Nephron progenitor cell (in vitro differentiated cells): ENCODE measurements around the gene ATP8B1.

Experiments used
- DNase-seq: peaks from one replicate; pipeline ENCODE4 v3.0.0; 2021
- H3K27ac Mint-ChIP-seq: 2 replicates; pipeline ENCODE4 v1.8.0; 2021; ENCODE audit warnings: mild to moderate bottlenecking, moderate library complexity, mixed read lengths
- H3K27me3 Mint-ChIP-seq: 2 replicates; pipeline ENCODE4 v1.8.0; 2021; ENCODE audit warnings: mild to moderate bottlenecking, low read depth, mixed read lengths; ENCODE audit not compliant: poor library complexity
- H3K36me3 Mint-ChIP-seq: 2 replicates; pipeline ENCODE4 v1.8.0; 2021; ENCODE audit warnings: low read depth, mixed read lengths
- H3K4me1 Mint-ChIP-seq: 2 replicates; pipeline ENCODE4 v1.8.0; 2021; ENCODE audit warnings: mixed read lengths
- H3K4me3 Mint-ChIP-seq: 2 replicates; pipeline ENCODE4 v1.8.0; 2021; ENCODE audit warnings: mild to moderate bottlenecking, moderate library complexity, mixed read lengths
- H3K9me3 Mint-ChIP-seq: 2 replicates; pipeline ENCODE4 v1.8.0; 2021; ENCODE audit warnings: mild to moderate bottlenecking, moderate library complexity, mixed read lengths
- CTCF ChIP-seq: fragments of 200-600 bp; sonication (generic); IDR thresholded peaks from 2 replicates; pipeline ENCODE4 v1.5.0; 2021; ENCODE audit warnings: antibody characterized with exemption

ATP8B1 gene

GRCh38 chr18:57715671-57716070 lies 87.4 kb downstream of the ATP8B1 start:
- H3K27me3 Mint-ChIP-seq = peaks cover 7% of the 10 kb centered on the region
- peaks cover 48% of the 10 kb centered on the region for H3K9me3 Mint-ChIP-seq
- no peak for DNase-seq
- peaks cover 4% of the 10 kb centered on the region for H3K36me3 Mint-ChIP-seq
- H3K4me3 Mint-ChIP-seq = no peak overlapping the region
- H3K4me1 Mint-ChIP-seq = no peaks in the 10 kb centered on the region
- H3K27ac Mint-ChIP-seq = no peak overlapping the region
- TF ChIP-seq CTCF = no peak

DNA sequence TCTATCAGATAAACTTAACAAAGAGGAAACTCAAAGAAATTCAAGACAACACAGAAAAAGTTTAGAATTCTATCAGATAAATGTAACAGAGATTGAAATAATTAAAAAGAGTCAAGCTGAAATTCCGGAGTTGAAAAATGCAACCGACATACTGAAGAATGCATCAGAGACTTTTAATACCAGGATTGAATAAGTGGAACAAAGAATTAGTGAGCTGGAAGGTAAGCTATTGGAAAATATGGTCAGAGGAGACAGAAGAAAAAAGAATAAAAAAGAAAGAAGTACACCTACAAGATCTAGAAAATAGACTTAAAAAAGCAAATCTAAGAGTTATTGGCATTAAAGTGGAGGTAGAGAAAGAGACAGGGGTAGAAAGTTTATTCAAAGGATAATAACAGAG lies 88.0 kb downstream of the ATP8B1 start:
- Mint-ChIP-seq H3K36me3 (peaks cover 4% of the 10 kb centered on the region), H3K4me3 (no peak overlapping the region), H3K27ac (no peak overlapping the region), H3K9me3 (peaks cover 48% of the 10 kb centered on the region), H3K4me1 (no peaks in the 10 kb centered on the region), H3K27me3 (peaks cover 7% of the 10 kb centered on the region)
- DNase-seq = no peak
- TF ChIP-seq CTCF = no peak

DNA sequence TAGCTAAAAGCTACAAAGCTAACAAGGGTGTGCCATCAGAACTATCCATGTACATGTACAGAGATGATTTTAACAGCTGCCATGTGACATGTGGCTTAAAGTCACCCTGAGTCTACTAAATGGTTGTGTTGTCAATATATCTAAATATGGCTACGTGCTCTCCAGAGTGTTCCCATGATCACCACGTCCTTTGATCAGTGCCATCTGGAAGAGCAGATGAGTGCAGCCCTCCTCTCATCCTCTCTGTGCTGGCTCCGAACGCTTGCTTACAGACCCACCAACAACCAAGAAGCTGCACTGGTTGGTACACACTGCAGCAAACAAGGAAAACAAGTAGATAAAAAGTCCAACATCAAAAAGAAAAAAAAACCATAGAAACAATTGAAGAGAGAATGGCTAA lies 92.9 kb downstream of the ATP8B1 start:
- no peak for TF ChIP-seq CTCF
- Mint-ChIP-seq H3K36me3 (no peaks in the 10 kb centered on the region), H3K4me1 (no peaks in the 10 kb centered on the region), H3K4me3 (no peak overlapping the region), H3K9me3 (peaks cover 14% of the 10 kb centered on the region), H3K27me3 (peaks cover 3% of the 10 kb centered on the region), H3K27ac (no peak overlapping the region)
- no peak for DNase-seq

GRCh38 chr18:57709335-57709734 lies 93.8 kb downstream of the ATP8B1 start:
- no peaks in the 10 kb centered on the region for H3K4me1 Mint-ChIP-seq
- H3K4me3 Mint-ChIP-seq = no peak overlapping the region
- no peak for TF ChIP-seq CTCF
- peaks cover 6% of the 10 kb centered on the region for H3K9me3 Mint-ChIP-seq
- no peak for DNase-seq
- peaks cover 3% of the 10 kb centered on the region for H3K27me3 Mint-ChIP-seq
- H3K27ac Mint-ChIP-seq = no peak overlapping the region
- H3K36me3 Mint-ChIP-seq = no peaks in the 10 kb centered on the region

DNA sequence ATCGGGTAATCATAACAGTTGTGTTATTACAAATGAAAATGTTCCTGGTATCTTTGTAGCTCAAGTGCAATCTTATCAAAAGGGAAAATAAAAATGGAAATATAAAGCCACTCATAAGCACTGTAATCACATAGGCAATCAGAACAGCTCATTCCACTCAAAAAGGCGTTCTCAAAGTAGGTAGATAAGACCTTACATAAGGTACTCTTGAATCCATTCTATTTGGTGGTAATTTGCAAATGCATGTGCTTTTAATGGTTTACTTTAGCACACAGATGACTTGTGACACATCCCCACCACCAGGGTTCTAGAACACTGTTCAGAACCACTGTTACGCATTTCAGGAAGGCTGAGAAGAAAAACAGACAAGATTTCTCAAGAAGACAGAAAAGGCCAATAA lies 94.8 kb downstream of the ATP8B1 start:
- DNase-seq = no peak
- Mint-ChIP-seq H3K27me3 (no peaks in the 10 kb centered on the region), H3K27ac (no peak overlapping the region), H3K36me3 (no peaks in the 10 kb centered on the region), H3K4me1 (no peaks in the 10 kb centered on the region), H3K9me3 (no peaks in the 10 kb centered on the region), H3K4me3 (no peak overlapping the region)
- no peak for TF ChIP-seq CTCF

- peaks cover 2% of the 10 kb centered on the region for H3K27me3 Mint-ChIP-seq
- no peaks in the 10 kb centered on the region for H3K9me3 Mint-ChIP-seq
- no peaks in the 10 kb centered on the region for H3K36me3 Mint-ChIP-seq
- no peaks in the 10 kb centered on the region for H3K4me1 Mint-ChIP-seq
- no peak for TF ChIP-seq CTCF
- H3K27ac Mint-ChIP-seq = no peak overlapping the region
- no peak overlapping the region for H3K4me3 Mint-ChIP-seq
- no peak for DNase-seq
Measured at GRCh38 chr18:57705832-57706595, 97.1 kb downstream of the ATP8B1 start.
